Breast epithelium (tissue), 4 donors: ENCODE results near the gene VPS13D. TPM values are rescaled to one million over a fixed set of nuclear protein-coding genes. Genes with fewer than 3 reads are reported as not detected.

Experiments used
- DNase-seq, 2 donors: peaks; one replicate each; pipeline ENCODE4 v3.0.0-alpha.2; 2019; ENCODE audit warnings: low spot score in 2 of 2
- H3K27ac ChIP-seq, 2 donors: fragments of 200-600 bp; sonication (generic) in 1 of 2; one replicate each; pipeline ENCODE4 v1.5.1; 2016 to 2019; ENCODE audit warnings: mild to moderate bottlenecking in 1 of 2
- H3K27me3 ChIP-seq, 2 donors: fragments of 200-600 bp; sonication (generic) in 1 of 2; one replicate each; pipeline versions ENCODE4 v1.5.1 to v1.6.0; 2017 to 2019; ENCODE audit warnings: control low read depth in 1 of 2, mild to moderate bottlenecking in 1 of 2
- H3K36me3 ChIP-seq: fragments of 200-600 bp; one replicate; pipeline ENCODE4 v1.5.1; 2019
- H3K4me1 ChIP-seq, 2 donors: fragments of 200-600 bp; sonication (generic); one replicate each; pipeline ENCODE4 v1.5.1; 2016 to 2019; ENCODE audit warnings: control low read depth in 1 of 2
- H3K4me3 ChIP-seq, 3 donors: fragments of 200-600 bp; sonication (generic); 1 replicate in 2 of 3; 2 replicates in 1 of 3; pipeline ENCODE4 v1.5.1; 2016 to 2019; ENCODE audit warnings: mild to moderate bottlenecking in 3 of 3, moderate library complexity in 2 of 3
- H3K9me3 ChIP-seq, 2 donors: fragments of 200-600 bp; sonication (generic) in 1 of 2; one replicate each; pipeline ENCODE4 v1.5.1; 2016 to 2019; ENCODE audit warnings: control low read depth in 1 of 2
- CTCF ChIP-seq, 3 donors: fragments of 450-650 bp; IDR thresholded peaks; one replicate each; pipeline ENCODE4 v1.5.1; 2016 to 2017; ENCODE audit warnings: antibody characterized with exemption in 3 of 3, mild to moderate bottlenecking in 3 of 3, moderate library complexity in 3 of 3
- POLR2A ChIP-seq: fragments of 450-650 bp; IDR thresholded peaks from one replicate; pipeline ENCODE4 v1.6.1; 2016; ENCODE audit warnings: antibody characterized with exemption, mild to moderate bottlenecking, moderate library complexity
- POLR2AphosphoS5 ChIP-seq, 3 donors: sonication (generic); formaldehyde crosslinking; IDR thresholded peaks; one replicate each; pipeline ENCODE4 v1.6.1; 2017; ENCODE audit warnings: antibody characterized with exemption in 3 of 3
- intact Hi-C: fragments of 100-400 bp; cut with DNase I; formaldehyde crosslinking; loops from one replicate; pipeline ENCODE4 v1.15.1; 2023; ENCODE audit warnings: low total_unique reads
- total RNA-seq, 3 donors: library from RNA; depleted of rRNA; stranded (reverse); fragments of >200 nt; gene quantifications; one replicate each; pipeline ENCODE4 v1.1.0, GENCODE V29; 2016

Gene VPS13D
- total RNA-seq, 3 donors from 2014 or later: 73.9 to 115 (median 96.4) TPM

GRCh38 chr1:12506281-12507280 is 276.8 kb downstream of the VPS13D start:
- Histone ChIP-seq H3K4me3 (no peak overlapping the region), H3K36me3 (no peaks in the 10 kb centered on the region), H3K27ac (no peak overlapping the region), H3K4me1 (no peaks in the 10 kb centered on the region), H3K27me3 (no peaks in the 10 kb centered on the region), H3K9me3 (no peaks in the 10 kb centered on the region)
- intact Hi-C loops: no loop called here
- TF ChIP-seq CTCF (IDR thresholded peaks at IDR 0.05): no peak
- TF ChIP-seq POLR2A: no peak
- TF ChIP-seq POLR2AphosphoS5 (IDR thresholded peaks at IDR 0.05): no peak
- DNase-seq: no peak

GRCh38 chr1:12507631-12508030 is 277.8 kb downstream of the VPS13D start:
- Histone ChIP-seq H3K27ac (no peak overlapping the region), H3K36me3 (no peaks in the 10 kb centered on the region), H3K4me3 (no peak overlapping the region), H3K4me1 (no peaks in the 10 kb centered on the region), H3K27me3 (no peaks in the 10 kb centered on the region), H3K9me3 (no peaks in the 10 kb centered on the region)
- intact Hi-C loops: no loop called here
- no peak for DNase-seq
- TF ChIP-seq CTCF (IDR thresholded peaks at IDR 0.05) (no peak), POLR2A (no peak), POLR2AphosphoS5 (IDR thresholded peaks at IDR 0.05) (no peak)

GRCh38 chr1:12508849-12509248 is 279.0 kb downstream of the VPS13D start:
- Histone ChIP-seq H3K27me3 (no peaks in the 10 kb centered on the region), H3K4me3 (no peak overlapping the region), H3K27ac (no peak overlapping the region), H3K36me3 (no peaks in the 10 kb centered on the region), H3K9me3 (no peaks in the 10 kb centered on the region), H3K4me1 (no peaks in the 10 kb centered on the region)
- intact Hi-C loops: no loop called here
- DNase-seq: no peak
- TF ChIP-seq POLR2A (no peak), CTCF (IDR thresholded peaks at IDR 0.05) (no peak), POLR2AphosphoS5 (IDR thresholded peaks at IDR 0.05) (no peak)

- no peaks in the 10 kb centered on the region for H3K9me3 ChIP-seq
- H3K36me3 ChIP-seq: no peaks in the 10 kb centered on the region
- H3K4me3 ChIP-seq: no peak overlapping the region
- DNase-seq: no peak
- peak overlapping the region; percentile 11 to 34 for H3K27ac ChIP-seq
- H3K4me1 ChIP-seq: no peaks in the 10 kb centered on the region
- H3K27me3 ChIP-seq: no peaks in the 10 kb centered on the region
- intact Hi-C loops: no loop called here
- TF ChIP-seq POLR2AphosphoS5 (IDR thresholded peaks at IDR 0.05) (no peak), POLR2A (no peak), CTCF (IDR thresholded peaks at IDR 0.05) (no peak)
These were observed 281.3 kb downstream of the VPS13D start for GRCh38 chr1:12511128-12511484.
